Esophagus muscularis mucosa (tissue), 4 donors: ENCODE results near the gene HPDL. TPM values are rescaled to one million over a fixed set of nuclear protein-coding genes. Genes with fewer than 3 reads are reported as not detected.
A peak's percentile ranks its signal among the peaks of the same experiment; 100 is the strongest.
"Not testable (repeated sequence)": the region's sequence is repeated elsewhere in the genome, so short reads cannot be mapped to it uniquely, and the experiment has no call there.

Experiments
- DNase-seq: peaks from one replicate; pipeline ENCODE4 v3.0.0-alpha.2; 2017; ENCODE audit errors: extremely low spot score
- H3K27ac ChIP-seq, 4 donors: fragments of 200-600 bp; sonication (generic); replicated peaks in 1 of 4; 1 replicate in 3 of 4; 2 replicates in 1 of 4; pipeline ENCODE4 v1.5.1; 2016 to 2019; ENCODE audit warnings: mild to moderate bottlenecking in 1 of 4
- H3K27me3 ChIP-seq, 4 donors: fragments of 200-600 bp; sonication (generic); one replicate each; pipeline versions ENCODE4 v1.5.1 to v1.6.0; 2016 to 2019
- H3K36me3 ChIP-seq, 4 donors: fragments of 200-600 bp; sonication (generic); one replicate each; pipeline ENCODE4 v1.5.1; 2016 to 2019
- H3K4me1 ChIP-seq, 4 donors: fragments of 200-600 bp; sonication (generic); one replicate each; pipeline ENCODE4 v1.5.1; 2016 to 2019
- H3K4me3 ChIP-seq, 4 donors: fragments of 200-600 bp; sonication (generic); 1 replicate in 2 of 4; 2 replicates in 2 of 4; pipeline ENCODE4 v1.5.1; 2016 to 2019; ENCODE audit warnings: mild to moderate bottlenecking in 4 of 4, moderate library complexity in 1 of 4
- H3K9me3 ChIP-seq, 4 donors: fragments of 200-600 bp; sonication (generic); 1 replicate in 3 of 4; 2 replicates in 1 of 4; pipeline ENCODE4 v1.5.1; 2016 to 2019
- CTCF ChIP-seq, 3 experiments: fragments of 200-600 bp in 2 of 3; fragments of 450-650 bp in 1 of 3; sonication (generic) in 2 of 3; IDR thresholded peaks; one replicate each; pipeline ENCODE4 v1.5.1; 2017 to 2019; ENCODE audit warnings: antibody characterized with exemption in 3 of 3, mild to moderate bottlenecking in 2 of 3, moderate library complexity in 1 of 3
- EP300 ChIP-seq: sonication (generic); formaldehyde crosslinking; IDR thresholded peaks from one replicate; pipeline ENCODE4 v1.6.1; 2017; ENCODE audit warnings: antibody characterized with exemption
- POLR2A ChIP-seq: fragments of 450-650 bp; IDR thresholded peaks from one replicate; pipeline ENCODE4 v1.6.1; 2017; ENCODE audit warnings: antibody characterized with exemption, moderate library complexity, mild to moderate bottlenecking, low read depth
- POLR2AphosphoS5 ChIP-seq, 2 donors: sonication (generic); formaldehyde crosslinking; IDR thresholded peaks; one replicate each; pipeline ENCODE4 v1.6.1; 2017; ENCODE audit warnings: antibody characterized with exemption in 2 of 2
- WGBS: methylation state at CpG from one replicate; pipeline ENCODE4 v1.1.5; 2018; 5-methylcytosine and 5-hydroxymethylcytosine counted together
- intact Hi-C: fragments of 100-400 bp; cut with DNase I; formaldehyde crosslinking; loops from one replicate; pipeline ENCODE4 v1.15.1; 2023
- total RNA-seq, 4 donors: library from RNA; depleted of rRNA; stranded (reverse); fragments of >200 nt; gene quantifications; one replicate each; pipeline versions ENCODE4 v1.1.0 to v1.2.1, GENCODE V29; 2016

The HPDL gene
- total RNA-seq, 4 donors from 2014 or later = 0.17 to 0.19 TPM; not detected in 2

DNA sequence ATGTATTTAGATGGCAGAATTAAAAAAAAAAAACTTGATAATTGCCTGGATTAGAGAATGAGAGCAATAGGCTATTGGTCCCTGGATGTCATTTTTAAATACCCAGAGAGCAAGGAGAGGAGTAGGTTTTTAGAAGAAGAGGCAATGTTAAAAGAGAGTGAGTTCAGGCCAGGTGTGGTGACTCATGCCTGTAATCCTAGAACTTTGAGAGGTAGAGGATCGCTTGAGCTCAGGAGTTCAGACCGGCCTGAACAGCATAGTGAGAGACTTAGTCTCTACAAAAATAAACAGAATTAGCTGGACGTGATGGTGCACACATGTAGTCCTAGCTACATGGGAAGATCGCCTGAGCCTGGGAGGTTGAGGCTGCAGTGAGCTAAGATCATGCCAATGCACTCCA lies 29.5 kb downstream of the HPDL start:
- Histone ChIP-seq H3K9me3 (no peaks in the 10 kb centered on the region), H3K4me3 (no peak overlapping the region), H3K4me1 (peaks cover 12 to 19% (median 18%) of the 10 kb centered on the region in 4 donors), H3K27me3 (no peaks in the 10 kb centered on the region), H3K27ac (no peak overlapping the region), H3K36me3 (no peaks in the 10 kb centered on the region)
- intact Hi-C loops = no loop called here
- DNase-seq = no peak
- TF ChIP-seq POLR2A (no peak), POLR2AphosphoS5 (IDR thresholded peaks at IDR 0.05) (no peak), EP300 (no peak), CTCF (IDR thresholded peaks at IDR 0.05) (no peak)
- WGBS = 65% methylated on average over 4 of the region's 4 CpGs

DNA sequence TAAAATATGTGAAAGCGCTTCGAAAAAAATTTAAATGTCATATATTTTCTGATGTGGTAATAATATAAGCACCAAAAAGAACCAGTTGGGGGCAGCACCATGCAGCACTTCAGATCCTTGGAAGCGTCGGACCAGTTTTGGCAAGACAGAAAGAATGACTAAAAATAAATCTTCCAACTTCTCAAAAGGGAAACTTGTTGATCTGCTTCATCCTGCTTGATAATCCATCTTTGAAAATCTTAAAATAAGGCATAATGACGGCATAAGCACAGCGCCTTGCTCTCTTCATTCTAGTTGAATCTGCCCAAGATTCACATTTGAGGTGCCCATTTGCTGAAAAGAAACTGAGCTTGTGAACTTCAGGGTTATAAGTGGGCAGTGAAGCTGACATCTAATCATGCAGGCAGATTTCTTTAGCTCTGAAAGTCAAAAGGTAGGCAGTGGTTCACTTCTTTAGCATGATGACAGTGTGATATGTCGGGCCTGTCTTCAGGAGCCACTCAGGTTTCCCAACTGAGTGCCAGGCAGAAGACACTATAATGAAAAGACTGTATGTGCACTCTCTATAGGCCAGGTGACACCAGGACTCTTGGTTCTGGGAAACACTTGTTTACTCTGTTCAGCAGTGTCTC lies 33.3 kb downstream of the HPDL start:
- intact Hi-C loops = loop anchor here (2.0 kb wide), 2 partner anchors 133 to 211 kb away; no protein-coding TSS in a partner anchor
- peak overlapping the region; percentile 58 to 74 (median 70) for H3K27ac ChIP-seq
- H3K9me3 ChIP-seq = no peaks in the 10 kb centered on the region
- no peaks in the 10 kb centered on the region for H3K36me3 ChIP-seq
- H3K4me3 ChIP-seq = peak overlapping the region in 2 of 4 donors; percentile 10 to 15
- no peaks in the 10 kb centered on the region for H3K27me3 ChIP-seq
- 15% methylated on average over 7 of the region's 7 CpGs for WGBS
- TF ChIP-seq POLR2AphosphoS5 (IDR thresholded peaks at IDR 0.05) = no peak
- peak; percentile 73 to 83 (median 76) for TF ChIP-seq CTCF (IDR thresholded peaks at IDR 0.05)
- no peak for DNase-seq
- H3K4me1 ChIP-seq = peaks cover 12 to 26% (median 22%) of the 10 kb centered on the region in 4 donors

- H3K4me1 ChIP-seq = peaks cover 12 to 26% (median 22%) of the 10 kb centered on the region in 4 donors
- peak overlapping the region; percentile 6 to 38 (median 20) for H3K4me3 ChIP-seq
- DNase-seq, H3K27me3 ChIP-seq, H3K9me3 ChIP-seq, H3K36me3 ChIP-seq: not testable (repeated sequence)
- H3K27ac ChIP-seq = peak overlapping the region; percentile 58 to 74 (median 70)
- 27% methylated on average over 5 of the region's 7 CpGs for WGBS
- TF ChIP-seq CTCF (IDR thresholded peaks at IDR 0.05) = peak in 1 of 3 experiments; percentile 21
- peak; percentile 41 to 58 for TF ChIP-seq POLR2AphosphoS5 (IDR thresholded peaks at IDR 0.05)
- intact Hi-C loops = loop anchor here (2.0 kb wide), 1 partner anchor 132 kb away; no protein-coding TSS in a partner anchor
Measured at GRCh38 chr1:45360981-45361380, 34.3 kb downstream of the HPDL start.

DNA sequence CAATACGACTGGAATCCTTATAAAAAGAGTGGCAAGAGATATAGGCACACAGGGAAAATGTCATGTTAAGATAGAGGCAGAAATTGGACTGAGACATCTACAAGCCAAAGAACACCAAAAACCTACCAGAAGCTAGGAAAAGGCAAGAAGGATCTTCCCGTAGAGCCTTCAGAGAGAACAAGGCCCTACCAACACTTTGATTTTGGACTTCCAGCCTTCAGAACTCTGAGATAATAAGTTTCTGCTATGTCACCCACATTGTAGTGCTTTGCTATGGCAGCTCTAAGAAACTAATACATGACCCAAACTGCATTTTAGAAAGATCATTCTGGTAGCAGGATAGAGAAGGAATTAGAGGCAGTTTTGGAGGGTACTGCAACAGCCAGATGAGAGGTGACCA lies 37.6 kb downstream of the HPDL start:
- WGBS = 94% methylated on average over 2 of the region's 2 CpGs
- DNase-seq = no peak
- Histone ChIP-seq H3K27ac (no peak overlapping the region), H3K27me3 (no peaks in the 10 kb centered on the region), H3K4me1 (peaks cover 12 to 26% (median 22%) of the 10 kb centered on the region in 4 donors), H3K4me3 (no peak overlapping the region), H3K9me3 (no peaks in the 10 kb centered on the region), H3K36me3 (no peaks in the 10 kb centered on the region)
- intact Hi-C loops = no loop called here
- TF ChIP-seq EP300 = no peak
- no peak for TF ChIP-seq POLR2AphosphoS5 (IDR thresholded peaks at IDR 0.05)
- TF ChIP-seq CTCF (IDR thresholded peaks at IDR 0.05) = no peak
- TF ChIP-seq POLR2A = no peak

DNA sequence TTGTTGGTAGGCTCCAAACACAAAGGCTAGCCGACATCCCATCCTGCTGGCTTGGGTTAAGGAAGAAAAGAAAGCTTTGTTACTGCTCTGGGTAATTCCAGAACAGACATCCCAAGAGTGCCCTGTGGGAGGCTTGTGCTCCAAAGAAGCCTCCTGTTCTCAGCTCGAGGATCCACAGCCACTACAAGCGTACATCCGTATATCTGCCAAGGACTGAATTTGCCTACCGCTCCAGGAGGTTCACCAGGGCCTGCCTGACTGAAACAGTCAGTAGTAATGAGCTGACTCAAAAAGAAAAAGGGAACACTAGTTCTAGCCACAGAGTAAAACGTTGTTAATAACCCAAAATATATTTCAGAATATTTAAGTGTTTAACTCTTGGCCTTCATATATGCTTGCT lies 38.4 kb downstream of the HPDL start:
- no peak overlapping the region for H3K4me3 ChIP-seq
- TF ChIP-seq POLR2A (no peak), EP300 (no peak), POLR2AphosphoS5 (IDR thresholded peaks at IDR 0.05) (no peak), CTCF (IDR thresholded peaks at IDR 0.05) (no peak)
- H3K9me3 ChIP-seq = no peaks in the 10 kb centered on the region
- no peak for DNase-seq
- 87% methylated on average over 6 of the region's 6 CpGs for WGBS
- H3K4me1 ChIP-seq = peaks cover 11 to 18% (median 15%) of the 10 kb centered on the region in 4 donors
- intact Hi-C loops = no loop called here
- H3K27me3 ChIP-seq = no peaks in the 10 kb centered on the region
- H3K36me3 ChIP-seq = no peaks in the 10 kb centered on the region
- no peak overlapping the region for H3K27ac ChIP-seq
